Testis (tissue), 3 donors: ENCODE data around the gene MTURN. TPM values are rescaled to one million over a fixed set of nuclear protein-coding genes. Genes with fewer than 3 reads are reported as not detected.

ENCODE experiments used
- DNase-seq: peaks from one replicate; pipeline ENCODE4 v3.0.0-alpha.2; 2019
- H3K27ac ChIP-seq, 2 donors: fragments of 200-600 bp; sonication (generic); one replicate each; pipeline ENCODE4 v1.5.1; 2019
- H3K27me3 ChIP-seq: fragments of 200-600 bp; sonication (generic); one replicate; pipeline ENCODE4 v1.5.1; 2019
- H3K36me3 ChIP-seq: fragments of 200-600 bp; sonication (generic); one replicate; pipeline ENCODE4 v1.5.1; 2017; ENCODE audit warnings: low read depth; ENCODE audit errors: missing control alignments
- H3K4me1 ChIP-seq: fragments of 200-600 bp; sonication (generic); one replicate; pipeline ENCODE4 v1.5.1; 2019
- H3K4me3 ChIP-seq, 2 donors: fragments of 200-600 bp; sonication (generic); one replicate each; pipeline ENCODE4 v1.5.1; 2017 to 2019
- H3K9me3 ChIP-seq: fragments of 200-600 bp; sonication (generic); one replicate; pipeline ENCODE4 v1.5.1; 2017
- POLR2A ChIP-seq: fragments of 450-650 bp; IDR thresholded peaks from one replicate; pipeline ENCODE4 v1.6.1; 2017; ENCODE audit warnings: antibody characterized with exemption, mild to moderate bottlenecking, moderate library complexity
- WGBS, 2 donors: methylation state at CpG; one replicate each; pipeline ENCODE4 v1.1.5; 2018; 5-methylcytosine and 5-hydroxymethylcytosine counted together
- intact Hi-C: fragments of 100-400 bp; cut with DNase I; formaldehyde crosslinking; loops from one replicate; pipeline ENCODE4 v1.15.1; 2023; ENCODE audit warnings: low total_unique reads
- polyA plus RNA-seq: library from polyadenylated mRNA; stranded (reverse); fragments of 350-450 nt; fragmentation: Illumina TruSeq; extraction: RNeasy Lipid Tissue Mini Kit (QIAGEN cat#74804); gene quantifications from one replicate; pipeline ENCODE4 v1.2.3, GENCODE V29; 2014; ENCODE audit warnings: low read depth, low replicate concordance; ENCODE audit not compliant: insufficient read depth
- total RNA-seq, 2 donors: library from RNA; depleted of rRNA; stranded (reverse); fragments of >200 nt; gene quantifications; one replicate each; pipeline ENCODE4 v1.2.3, GENCODE V29; 2016
- TF ChIP-seq, protein P1 (sequence below), 3 experiments: fragments of 450-650 bp in 2 of 3; fragments of 200-600 bp in 1 of 3; sonication (generic) in 1 of 3; IDR thresholded peaks; one replicate each; pipeline ENCODE4 v1.5.1; 2016 to 2019; ENCODE audit warnings: antibody characterized with exemption in 3 of 3, mild to moderate bottlenecking in 2 of 3, moderate library complexity in 1 of 3

MTURN gene
- total and polyA plus RNA-seq, 3 donors from 2014 or later = 17.3 to 25.6 (median 19.3) TPM

DNA sequence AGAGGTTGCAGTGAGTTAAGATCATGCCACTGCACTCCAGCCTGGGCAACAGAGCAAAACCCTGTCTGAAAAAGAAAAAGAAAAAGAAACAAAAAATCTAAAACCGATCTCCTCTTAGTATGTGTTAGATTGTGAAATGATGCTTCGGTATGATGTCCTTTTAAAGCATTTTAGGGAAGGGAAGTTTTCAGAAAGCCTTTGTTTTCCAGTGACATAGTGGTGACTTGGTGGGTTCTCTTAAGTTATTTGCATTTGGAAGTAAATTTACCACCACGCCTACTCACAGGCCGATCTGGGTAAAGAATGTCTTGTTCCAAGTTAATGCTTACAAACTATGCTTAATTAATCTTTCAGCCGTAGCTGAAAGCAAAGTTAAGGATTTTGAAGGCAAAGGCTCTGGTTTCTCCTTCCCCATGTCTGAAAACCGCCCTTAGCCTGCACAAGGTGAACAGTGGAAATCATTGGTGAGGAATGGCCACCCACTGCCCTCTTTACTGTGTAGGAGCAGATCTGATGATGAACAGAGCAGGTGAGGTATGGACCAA lies 10.7 kb downstream of the MTURN start:
- no peaks in the 10 kb centered on the region for H3K9me3 ChIP-seq
- no peak for TF ChIP-seq POLR2A
- TF ChIP-seq, protein P1, sequence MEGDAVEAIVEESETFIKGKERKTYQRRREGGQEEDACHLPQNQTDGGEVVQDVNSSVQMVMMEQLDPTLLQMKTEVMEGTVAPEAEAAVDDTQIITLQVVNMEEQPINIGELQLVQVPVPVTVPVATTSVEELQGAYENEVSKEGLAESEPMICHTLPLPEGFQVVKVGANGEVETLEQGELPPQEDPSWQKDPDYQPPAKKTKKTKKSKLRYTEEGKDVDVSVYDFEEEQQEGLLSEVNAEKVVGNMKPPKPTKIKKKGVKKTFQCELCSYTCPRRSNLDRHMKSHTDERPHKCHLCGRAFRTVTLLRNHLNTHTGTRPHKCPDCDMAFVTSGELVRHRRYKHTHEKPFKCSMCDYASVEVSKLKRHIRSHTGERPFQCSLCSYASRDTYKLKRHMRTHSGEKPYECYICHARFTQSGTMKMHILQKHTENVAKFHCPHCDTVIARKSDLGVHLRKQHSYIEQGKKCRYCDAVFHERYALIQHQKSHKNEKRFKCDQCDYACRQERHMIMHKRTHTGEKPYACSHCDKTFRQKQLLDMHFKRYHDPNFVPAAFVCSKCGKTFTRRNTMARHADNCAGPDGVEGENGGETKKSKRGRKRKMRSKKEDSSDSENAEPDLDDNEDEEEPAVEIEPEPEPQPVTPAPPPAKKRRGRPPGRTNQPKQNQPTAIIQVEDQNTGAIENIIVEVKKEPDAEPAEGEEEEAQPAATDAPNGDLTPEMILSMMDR (IDR thresholded peaks at IDR 0.05) = no peak
- intact Hi-C loops = no loop called here
- no peaks in the 10 kb centered on the region for H3K4me1 ChIP-seq
- no peak for DNase-seq
- H3K36me3 ChIP-seq = no peaks in the 10 kb centered on the region
- no peaks in the 10 kb centered on the region for H3K27me3 ChIP-seq
- no peak overlapping the region for H3K27ac ChIP-seq
- WGBS, 2 donors = 91 to 98% methylated on average over 6 of the region's 6 CpGs
- no peak overlapping the region for H3K4me3 ChIP-seq

DNA sequence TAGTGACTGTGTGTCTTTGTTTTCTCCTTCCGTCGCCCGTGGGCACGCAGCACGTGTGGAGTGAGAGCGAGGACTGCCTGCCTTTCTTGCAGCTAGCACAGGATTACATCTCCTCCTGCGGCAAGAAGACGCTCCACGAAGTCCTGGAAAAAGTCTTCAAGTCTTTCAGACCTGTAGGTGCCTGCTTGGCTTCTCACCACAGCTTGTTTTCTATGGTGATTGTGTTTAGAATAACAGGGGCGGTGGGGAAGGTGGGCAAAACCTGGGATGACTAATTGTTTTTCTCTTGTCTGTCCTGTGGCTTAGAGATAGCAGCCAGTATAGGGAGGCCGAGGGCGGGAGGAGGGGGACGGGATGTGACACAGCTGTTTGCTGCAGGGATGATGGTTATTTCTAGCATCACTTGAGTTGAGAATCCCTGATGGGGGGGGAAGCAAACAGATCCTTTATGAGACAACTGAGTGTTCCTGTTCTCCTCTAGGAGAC lies 11.4 kb downstream of the MTURN start:
- intact Hi-C loops = no loop called here
- Histone ChIP-seq H3K4me3 (no peak overlapping the region), H3K36me3 (no peaks in the 10 kb centered on the region), H3K4me1 (no peaks in the 10 kb centered on the region), H3K27me3 (no peaks in the 10 kb centered on the region), H3K9me3 (no peaks in the 10 kb centered on the region), H3K27ac (no peak overlapping the region)
- TF ChIP-seq POLR2A = no peak
- TF ChIP-seq, protein P1 (IDR thresholded peaks at IDR 0.05) = no peak
- WGBS, 2 donors = 86 to 90% methylated on average over 13 of the region's 13 CpGs
- no peak for DNase-seq

DNA sequence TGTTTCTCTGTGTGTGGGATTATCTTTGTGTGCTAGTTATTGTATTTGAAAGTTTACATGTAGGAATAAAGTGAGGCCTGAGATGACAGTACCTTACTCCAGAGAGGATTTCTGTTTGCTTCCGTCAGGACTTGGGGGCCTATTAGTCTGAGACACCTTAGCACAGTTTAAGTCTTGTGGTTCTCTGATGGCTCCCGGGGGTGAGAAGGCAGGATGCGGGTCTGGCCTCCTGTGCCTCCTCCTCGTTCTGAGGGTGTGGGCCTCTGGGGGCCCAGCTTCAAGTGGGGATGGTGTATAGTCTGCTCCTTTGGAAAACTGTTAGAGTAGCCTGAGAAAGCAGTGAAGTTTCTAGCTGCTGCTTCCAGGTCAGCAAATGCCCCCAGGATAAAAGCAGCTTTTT lies 12.4 kb downstream of the MTURN start:
- no peak overlapping the region for H3K27ac ChIP-seq
- no peaks in the 10 kb centered on the region for H3K9me3 ChIP-seq
- no peak for TF ChIP-seq POLR2A
- TF ChIP-seq, protein P1 (IDR thresholded peaks at IDR 0.05) = no peak
- H3K4me1 ChIP-seq = no peaks in the 10 kb centered on the region
- no peak for DNase-seq
- H3K36me3 ChIP-seq = no peaks in the 10 kb centered on the region
- intact Hi-C loops = no loop called here
- no peaks in the 10 kb centered on the region for H3K27me3 ChIP-seq
- no peak overlapping the region for H3K4me3 ChIP-seq
- 75 to 76% methylated on average over 4 of the region's 4 CpGs for WGBS, 2 donors

DNA sequence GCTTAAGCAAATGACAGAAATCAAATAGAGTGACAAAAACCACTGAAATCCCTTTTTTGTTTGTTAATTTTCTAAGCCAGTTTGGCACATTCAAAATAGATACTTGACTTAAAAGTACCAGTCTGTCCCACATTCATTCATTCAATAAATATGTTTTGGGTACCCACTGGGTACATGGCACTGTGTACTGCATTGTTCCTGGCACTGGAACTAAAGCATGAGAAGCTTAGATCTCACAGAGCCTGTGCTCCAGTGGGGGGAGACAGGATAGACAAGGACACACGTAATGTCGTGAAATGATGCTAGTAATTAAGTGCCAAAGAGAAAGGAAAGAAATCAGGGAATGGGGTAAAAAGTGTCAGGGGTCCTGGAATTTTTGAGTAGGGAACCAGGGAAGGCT lies 13.0 kb downstream of the MTURN start:
- no peak for TF ChIP-seq POLR2A
- TF ChIP-seq, protein P1 (IDR thresholded peaks at IDR 0.05) = no peak
- Histone ChIP-seq H3K27me3 (no peaks in the 10 kb centered on the region), H3K4me3 (no peak overlapping the region), H3K36me3 (no peaks in the 10 kb centered on the region), H3K4me1 (no peaks in the 10 kb centered on the region), H3K27ac (no peak overlapping the region), H3K9me3 (no peaks in the 10 kb centered on the region)
- no peak for DNase-seq
- 97% methylated on average over 2 of the region's 2 CpGs for WGBS, 2 donors
- intact Hi-C loops = no loop called here

DNA sequence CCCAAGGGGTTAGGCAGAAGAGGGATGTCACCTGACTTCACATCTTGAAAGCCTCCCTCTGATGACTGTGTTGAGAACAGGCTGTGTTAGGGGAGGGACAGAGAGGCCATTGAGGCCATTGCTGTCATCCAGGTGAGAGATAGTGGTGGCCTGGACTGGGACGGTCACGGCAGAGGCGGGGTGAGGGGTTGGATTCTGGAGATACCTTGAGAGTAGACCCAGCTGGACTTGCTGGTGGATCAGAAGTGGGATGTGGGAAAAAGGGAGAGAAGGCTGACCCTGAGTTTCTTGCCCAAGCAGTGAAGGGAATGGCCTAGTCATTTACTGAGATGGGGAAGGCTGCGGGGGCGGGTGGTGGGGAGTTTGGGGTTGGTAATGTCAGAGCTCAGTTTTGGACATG lies 13.6 kb downstream of the MTURN start:
- intact Hi-C loops = no loop called here
- Histone ChIP-seq H3K4me3 (no peak overlapping the region), H3K27me3 (no peaks in the 10 kb centered on the region), H3K27ac (no peak overlapping the region), H3K4me1 (no peaks in the 10 kb centered on the region), H3K9me3 (no peaks in the 10 kb centered on the region), H3K36me3 (no peaks in the 10 kb centered on the region)
- TF ChIP-seq, protein P1 (IDR thresholded peaks at IDR 0.05) = no peak
- no peak for TF ChIP-seq POLR2A
- WGBS, 2 donors = 97 to 98% methylated on average over 5 of the region's 5 CpGs
- no peak for DNase-seq
